Loucy (cell line): ENCODE data around the gene GRM2.

Experiments used
- H2AFZ ChIP-seq: fragments of 200-600 bp; sonication (generic); 2 replicates; pipeline ENCODE4 v1.6.0; 2016; ENCODE audit warnings: antibody characterized with exemption, mild to moderate bottlenecking, low read length, moderate library complexity
- H3F3A ChIP-seq: fragments of 200-600 bp; 2 replicates; pipeline ENCODE4 v1.6.0; 2016; ENCODE audit warnings: antibody characterized with exemption, low read depth, mild to moderate bottlenecking
- H3K27me3 ChIP-seq: fragments of 200-600 bp; sonication (generic); 2 replicates; pipeline ENCODE4 v1.6.1; 2014; ENCODE audit warnings: low read length, mild to moderate bottlenecking; ENCODE audit not compliant: insufficient read depth, poor library complexity, severe bottlenecking
- H3K36me3 ChIP-seq: fragments of 200-600 bp; sonication (generic); 2 replicates; pipeline ENCODE4 v1.6.1; 2016; ENCODE audit warnings: low read length; ENCODE audit not compliant: insufficient read depth
- H3K4me1 ChIP-seq: fragments of 200-600 bp; sonication (generic); 2 replicates; pipeline ENCODE4 v1.5.1; 2014; ENCODE audit warnings: low read length, mild to moderate bottlenecking; ENCODE audit not compliant: insufficient read depth, poor library complexity, severe bottlenecking
- H3K4me2 ChIP-seq: fragments of 200-600 bp; sonication (generic); 2 replicates; pipeline ENCODE4 v1.6.0; 2014; ENCODE audit warnings: antibody characterized with exemption, low read length, low read depth, mild to moderate bottlenecking; ENCODE audit not compliant: poor library complexity, severe bottlenecking
- H3K4me3 ChIP-seq: fragments of 200-600 bp; sonication (generic); 2 replicates; pipeline ENCODE4 v1.5.1; 2014; ENCODE audit warnings: low read length, mild to moderate bottlenecking, mixed read lengths; ENCODE audit not compliant: poor library complexity, severe bottlenecking
- H3K79me2 ChIP-seq: fragments of 200-600 bp; sonication (generic); 2 replicates; pipeline ENCODE4 v1.6.1; 2014; ENCODE audit warnings: low read length; ENCODE audit not compliant: insufficient read depth
- H3K9ac ChIP-seq: fragments of 200-600 bp; sonication (generic); 2 replicates; pipeline ENCODE4 v1.6.0; 2014; ENCODE audit warnings: mild to moderate bottlenecking, low read depth, low read length, moderate library complexity; ENCODE audit not compliant: poor library complexity, severe bottlenecking
- H3K9me2 ChIP-seq: fragments of 200-600 bp; sonication (generic); replicated peaks from 2 replicates; pipeline ENCODE4 v1.6.1; 2016; ENCODE audit warnings: low read depth, low read length, mixed read lengths
- H3K9me3 ChIP-seq: fragments of 200-600 bp; sonication (generic); 2 replicates; pipeline ENCODE4 v1.6.1; 2014; ENCODE audit warnings: mild to moderate bottlenecking, antibody characterized with exemption, low read length, low read depth; ENCODE audit not compliant: insufficient read depth
- H4K20me1 ChIP-seq: fragments of 200-600 bp; sonication (generic); 2 replicates; pipeline ENCODE4 v1.6.0; 2014; ENCODE audit warnings: antibody characterized with exemption, low read length, mild to moderate bottlenecking; ENCODE audit not compliant: insufficient read depth, poor library complexity, severe bottlenecking
- CTCF ChIP-seq: fragments of 200-600 bp; sonication (generic); conservative IDR thresholded peaks from 2 replicates; pipeline ENCODE4 v1.5.1; 2014; ENCODE audit warnings: mild to moderate bottlenecking, antibody characterized with exemption, low read length
- EZH2phosphoT487 ChIP-seq: fragments of 200-600 bp; IDR thresholded peaks from 2 replicates; pipeline ENCODE4 v1.6.1; 2018; ENCODE audit warnings: antibody characterized with exemption, mild to moderate bottlenecking, moderate library complexity, borderline replicate concordance

The GRM2 gene

GRCh38 chr3:51680196-51680595 is 26.7 kb upstream of the GRM2 start:
- Histone ChIP-seq H3K36me3 (peaks cover 10% of the 10 kb centered on the region; the same call in 1 of the 2 replicates), H3K9me3 (no peaks in the 10 kb centered on the region)

GRCh38 chr3:51680663-51681230 is 26.1 kb upstream of the GRM2 start:
- Histone ChIP-seq H3K4me3 (peak overlapping the region; percentile 64), H3K9me2 (no peaks in the 10 kb centered on the region), H3F3A (no peaks in the 10 kb centered on the region; the same call in 1 of the 2 replicates), H3K9ac (peak overlapping the region; percentile 66), H2AFZ (no peak overlapping the region), H3K27me3 (no peaks in the 10 kb centered on the region), H3K36me3 (peaks cover 13% of the 10 kb centered on the region; the same call in 1 of the 2 replicates), H4K20me1 (peaks cover 3% of the 10 kb centered on the region), H3K4me2 (peak overlapping the region; percentile 89), H3K79me2 (peaks cover 80% of the 10 kb centered on the region), H3K9me3 (no peaks in the 10 kb centered on the region), H3K4me1 (peaks cover 71% of the 10 kb centered on the region)
- TF ChIP-seq EZH2phosphoT487 (no peak), CTCF (no peak)

More at GRCh38 chr3:51680196-51680595, 26.7 kb upstream of the GRM2 start:
- no peaks in the 10 kb centered on the region for H3K9me2 ChIP-seq
- peak overlapping the region; percentile 89 for H3K4me2 ChIP-seq
- no peak overlapping the region for H3K4me3 ChIP-seq
- peaks cover 3% of the 10 kb centered on the region for H4K20me1 ChIP-seq
- H2AFZ ChIP-seq, result no peak overlapping the region
- peak overlapping the region; percentile 66 for H3K9ac ChIP-seq
- H3F3A ChIP-seq, result no peaks in the 10 kb centered on the region; the same call in 1 of the 2 replicates
- TF ChIP-seq CTCF, result no peak
- TF ChIP-seq EZH2phosphoT487, result no peak
- H3K4me1 ChIP-seq, result peaks cover 69% of the 10 kb centered on the region
- peaks cover 84% of the 10 kb centered on the region for H3K79me2 ChIP-seq
- no peaks in the 10 kb centered on the region for H3K27me3 ChIP-seq

GRCh38 chr3:51681453-51681852 is 25.4 kb upstream of the GRM2 start:
- Histone ChIP-seq H2AFZ (no peak overlapping the region), H3K9ac (peak overlapping the region; percentile 66)

More at GRCh38 chr3:51681453-51681852, 25.4 kb upstream of the GRM2 start:
- peaks cover 3% of the 10 kb centered on the region for H4K20me1 ChIP-seq
- H3K36me3 ChIP-seq, result peaks cover 13% of the 10 kb centered on the region; the same call in 1 of the 2 replicates
- peak overlapping the region; percentile 89 for H3K4me2 ChIP-seq
- H3K4me1 ChIP-seq, result peaks cover 72% of the 10 kb centered on the region
- no peaks in the 10 kb centered on the region for H3K9me3 ChIP-seq
- peak overlapping the region; percentile 64 for H3K4me3 ChIP-seq
- H3K9me2 ChIP-seq, result no peaks in the 10 kb centered on the region
- H3K27me3 ChIP-seq, result no peaks in the 10 kb centered on the region
- peaks cover 73% of the 10 kb centered on the region for H3K79me2 ChIP-seq
- H3F3A ChIP-seq, result no peaks in the 10 kb centered on the region; the same call in 1 of the 2 replicates
- TF ChIP-seq CTCF (no peak), EZH2phosphoT487 (no peak)
